ENCODE data around the gene CAB39L.

DNA sequence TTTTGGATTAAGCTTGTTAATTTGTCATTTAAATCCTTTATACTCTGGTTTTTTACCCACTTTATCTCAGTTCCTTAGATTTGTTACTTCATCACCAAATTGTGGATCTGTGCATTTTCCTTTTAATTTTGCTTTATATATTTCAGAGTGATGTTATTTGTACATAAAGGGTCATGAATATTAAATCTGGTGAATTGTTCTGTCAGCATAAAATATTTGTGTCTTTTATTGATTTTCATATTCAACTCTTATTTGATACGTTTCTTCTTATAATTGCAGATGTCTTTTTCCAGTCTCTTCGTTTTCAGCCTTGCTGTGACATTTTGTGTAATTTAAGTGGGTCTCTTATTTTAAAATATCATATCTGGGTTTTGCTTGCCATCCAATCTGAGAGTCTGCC lies 4.9 kb upstream of the CAB39L start:
- TF ChIP-seq, protein P1, sequence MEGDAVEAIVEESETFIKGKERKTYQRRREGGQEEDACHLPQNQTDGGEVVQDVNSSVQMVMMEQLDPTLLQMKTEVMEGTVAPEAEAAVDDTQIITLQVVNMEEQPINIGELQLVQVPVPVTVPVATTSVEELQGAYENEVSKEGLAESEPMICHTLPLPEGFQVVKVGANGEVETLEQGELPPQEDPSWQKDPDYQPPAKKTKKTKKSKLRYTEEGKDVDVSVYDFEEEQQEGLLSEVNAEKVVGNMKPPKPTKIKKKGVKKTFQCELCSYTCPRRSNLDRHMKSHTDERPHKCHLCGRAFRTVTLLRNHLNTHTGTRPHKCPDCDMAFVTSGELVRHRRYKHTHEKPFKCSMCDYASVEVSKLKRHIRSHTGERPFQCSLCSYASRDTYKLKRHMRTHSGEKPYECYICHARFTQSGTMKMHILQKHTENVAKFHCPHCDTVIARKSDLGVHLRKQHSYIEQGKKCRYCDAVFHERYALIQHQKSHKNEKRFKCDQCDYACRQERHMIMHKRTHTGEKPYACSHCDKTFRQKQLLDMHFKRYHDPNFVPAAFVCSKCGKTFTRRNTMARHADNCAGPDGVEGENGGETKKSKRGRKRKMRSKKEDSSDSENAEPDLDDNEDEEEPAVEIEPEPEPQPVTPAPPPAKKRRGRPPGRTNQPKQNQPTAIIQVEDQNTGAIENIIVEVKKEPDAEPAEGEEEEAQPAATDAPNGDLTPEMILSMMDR (IDR thresholded peaks at IDR 0.05 in 4 of 5, conservative IDR thresholded peaks at IDR 0.05 in 1 of 5) = no peak
- TF ChIP-seq POLR2A (IDR thresholded peaks at IDR 0.05) = no peak
